Stimulated activated CD4-positive, alpha-beta T cell treated with anti-CD3 and anti-CD28 coated beads, Interleukin-4, amount 100 ng/mL, for 48 hours (primary cell): ENCODE results near the gene GMDS.

Experiments used
- DNase-seq, 2 donors: peaks; one replicate each; pipeline ENCODE4 v3.0.0-alpha.2; 2020; ENCODE audit warnings: low read depth in 2 of 2

The GMDS gene

GRCh38 chr6:2099870-2100269, 145.5 kb downstream of the GMDS start:
- no peak for DNase-seq

DNA sequence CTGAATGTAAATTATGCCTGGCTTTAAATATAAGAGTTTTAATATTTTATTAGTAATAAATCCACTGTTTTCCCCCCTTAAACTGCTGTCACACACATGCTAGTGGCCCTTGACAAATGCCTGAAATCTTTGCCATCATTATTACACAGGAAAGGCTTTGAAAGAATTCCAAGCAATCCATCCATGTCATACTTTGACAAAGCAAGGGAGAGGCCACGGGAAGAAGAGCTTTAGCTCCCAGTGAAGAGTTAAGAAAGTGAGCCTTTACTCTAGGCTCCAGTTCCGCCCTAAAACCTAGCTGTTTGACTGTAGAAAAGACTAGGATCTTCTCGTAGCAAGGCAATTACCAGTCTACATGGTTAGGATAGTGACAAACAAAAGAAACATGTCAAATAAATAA, 147.9 kb downstream of the GMDS start:
- DNase-seq = no peak

DNA sequence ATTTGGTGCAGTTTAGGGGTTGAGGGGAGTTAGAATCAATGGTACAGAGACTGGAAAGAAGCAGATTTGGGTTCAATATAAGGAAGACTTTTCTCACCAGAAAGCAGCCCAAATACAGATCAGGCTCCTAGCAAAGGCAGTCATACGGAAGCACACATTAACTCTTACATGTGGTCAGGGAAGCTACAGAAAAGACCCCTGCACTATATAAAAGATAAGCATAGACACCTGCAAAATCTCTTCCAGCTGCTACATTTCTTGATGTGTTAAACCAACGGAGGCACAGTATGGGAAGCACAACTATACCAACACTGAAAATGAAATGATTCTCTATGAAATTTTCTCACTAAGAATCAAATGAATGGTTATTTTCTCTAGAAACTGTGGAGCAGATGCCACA, 150.8 kb downstream of the GMDS start:
- no peak for DNase-seq

DNA sequence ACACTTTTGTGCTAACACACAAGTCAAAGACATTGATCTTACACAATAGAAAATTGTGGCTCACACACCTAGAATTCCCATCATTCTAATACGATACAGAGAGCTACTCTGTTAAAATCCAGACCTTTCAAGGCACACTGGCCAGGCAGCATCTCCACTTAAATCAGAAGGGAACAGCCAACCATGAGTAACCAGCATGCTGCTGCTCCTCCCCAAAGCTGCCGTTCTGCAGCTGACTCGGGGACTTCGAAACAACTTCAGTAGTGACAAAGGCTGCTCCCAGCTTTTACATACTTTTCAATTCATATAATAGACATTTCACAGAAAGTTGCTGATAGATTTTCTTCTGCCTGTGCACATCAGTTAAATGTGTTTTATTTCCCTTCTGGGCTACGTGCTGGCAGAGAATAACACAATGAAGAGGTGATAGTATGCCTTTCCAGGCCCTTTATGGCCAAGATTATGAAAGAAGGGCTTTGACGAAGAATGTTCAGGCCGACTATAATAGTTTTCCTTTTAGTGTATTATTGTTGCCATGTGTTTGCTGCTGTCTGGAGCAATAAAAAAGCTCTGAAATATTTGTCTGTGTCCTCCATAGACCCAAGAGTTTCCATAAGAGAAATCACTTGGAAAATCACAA, 159.0 kb downstream of the GMDS start:
- no peak for DNase-seq

DNA sequence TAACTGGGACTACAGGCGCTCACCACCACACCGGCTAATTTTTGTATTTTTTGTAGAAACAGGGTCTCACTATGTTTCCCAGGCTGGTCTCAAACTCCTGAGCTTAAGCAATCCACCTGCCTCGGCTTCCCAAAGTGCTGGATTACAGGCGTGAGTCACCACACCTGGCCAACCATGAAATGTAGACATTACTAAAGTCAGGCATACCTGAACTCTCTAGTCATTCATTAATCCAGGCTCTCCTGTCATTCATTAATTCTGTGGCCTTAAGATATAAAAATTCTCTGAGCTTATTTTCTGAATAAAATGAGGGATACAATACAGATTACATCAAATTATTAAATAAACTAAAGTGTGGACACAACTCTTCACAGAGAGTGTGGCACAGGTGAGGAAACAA, 159.7 kb downstream of the GMDS start:
- DNase-seq = no peak

- DNase-seq = peak in 1 of 2 donors; percentile 7
These were observed 164.0 kb downstream of the GMDS start for GRCh38 chr6:2081155-2082138.

DNA sequence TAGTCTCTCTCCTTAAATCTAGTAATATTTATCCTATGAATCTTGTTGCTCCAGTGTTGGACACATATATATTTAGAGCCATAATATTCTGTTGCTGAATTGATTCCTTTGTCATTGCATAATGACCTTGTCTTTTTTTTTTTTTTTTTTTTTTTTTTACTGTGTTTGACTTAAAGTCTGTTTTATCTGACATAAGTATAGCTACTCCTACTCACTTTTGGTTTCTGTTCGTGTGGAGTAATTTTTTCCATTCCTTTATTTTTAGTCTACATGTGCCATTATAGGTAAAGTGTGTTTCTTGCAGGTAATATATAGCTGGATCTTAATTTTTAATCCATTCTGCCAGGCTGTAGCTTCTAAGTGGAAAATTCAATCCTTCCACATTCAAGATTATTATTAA, 166.5 kb downstream of the GMDS start:
- no peak for DNase-seq

- no peak for DNase-seq
These were observed 167.6 kb downstream of the GMDS start for GRCh38 chr6:2077826-2078225.

DNA sequence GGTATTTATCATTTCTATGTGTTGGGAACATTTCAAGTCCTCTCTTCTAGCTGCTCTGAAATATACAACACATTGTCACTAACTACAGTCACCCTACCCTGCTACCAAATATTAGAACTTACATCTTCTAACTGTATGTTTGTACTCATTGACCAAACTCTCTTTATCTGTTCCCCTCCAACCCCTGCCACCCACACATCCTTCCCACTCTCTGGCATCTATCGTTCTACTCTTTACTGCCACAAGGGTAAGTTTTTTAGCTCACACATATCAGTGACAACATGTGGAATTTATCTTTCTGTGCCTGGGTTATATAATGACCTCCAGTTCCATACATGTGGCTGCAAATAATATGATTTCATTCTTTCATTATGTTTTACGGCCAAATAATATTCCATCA, 171.9 kb downstream of the GMDS start:
- DNase-seq = no peak

DNA sequence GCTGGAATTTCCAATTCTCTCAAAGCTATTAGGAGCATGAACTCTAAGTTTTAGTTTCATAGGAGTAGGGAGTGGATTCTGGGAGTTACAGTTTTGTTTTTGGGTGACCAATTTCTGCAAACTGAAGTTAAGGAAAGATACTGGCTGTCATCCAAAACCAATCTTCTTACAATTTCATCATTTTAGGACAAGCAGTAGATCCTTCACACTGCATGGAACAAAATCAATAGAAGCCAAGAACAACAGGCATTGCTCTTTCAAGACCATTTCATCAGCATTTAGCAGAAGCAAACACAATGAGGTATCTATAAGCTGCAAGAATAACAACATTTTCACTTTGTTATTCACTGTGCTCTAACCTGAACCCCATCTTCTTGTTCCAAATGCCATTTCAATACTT, 173.0 kb downstream of the GMDS start:
- DNase-seq = no peak

- DNase-seq = no peak
These were observed 181.9 kb downstream of the GMDS start for GRCh38 chr6:2063547-2063946.

DNA sequence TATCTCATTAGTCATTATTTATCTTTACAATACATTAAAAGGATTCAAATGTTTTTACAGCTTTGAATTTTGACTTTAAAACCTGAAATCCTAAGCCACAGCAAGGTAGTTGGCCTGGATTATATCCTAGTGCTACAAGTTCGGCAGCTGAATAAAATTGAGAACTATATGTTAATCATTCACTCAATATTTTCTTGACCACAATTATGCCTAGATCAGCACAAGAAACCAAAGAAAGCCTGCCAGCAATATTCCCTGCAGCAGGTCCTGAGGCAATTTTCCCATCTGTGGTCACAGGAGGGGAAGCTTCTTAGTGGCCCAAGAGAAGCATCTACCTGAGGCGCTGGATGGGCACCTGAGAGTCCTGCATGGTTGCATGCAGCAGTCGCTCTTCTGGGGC, 183.5 kb downstream of the GMDS start:
- DNase-seq = no peak

DNA sequence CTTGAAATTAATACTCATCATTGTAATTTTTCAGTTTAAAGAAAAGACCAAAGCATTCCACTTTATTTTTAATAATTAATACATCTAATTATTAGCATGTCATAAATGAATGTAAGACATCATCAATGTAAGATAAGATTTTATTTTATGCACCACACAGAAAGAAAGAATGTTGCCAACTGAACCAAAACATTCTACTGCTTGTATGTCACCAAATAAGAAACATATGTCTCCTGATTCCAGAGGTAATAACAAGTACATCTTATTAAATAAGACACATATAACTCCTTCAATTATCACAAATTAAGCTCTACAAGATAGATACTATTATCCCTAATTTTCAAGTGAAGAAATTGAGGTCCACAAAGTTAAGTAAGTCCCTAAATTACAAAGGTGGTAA, 189.5 kb downstream of the GMDS start:
- no peak for DNase-seq

- DNase-seq = no peak
These were observed 190.3 kb downstream of the GMDS start for GRCh38 chr6:2055143-2055542.

- no peak for DNase-seq
These were observed 190.8 kb downstream of the GMDS start for GRCh38 chr6:2054516-2055067.

DNA sequence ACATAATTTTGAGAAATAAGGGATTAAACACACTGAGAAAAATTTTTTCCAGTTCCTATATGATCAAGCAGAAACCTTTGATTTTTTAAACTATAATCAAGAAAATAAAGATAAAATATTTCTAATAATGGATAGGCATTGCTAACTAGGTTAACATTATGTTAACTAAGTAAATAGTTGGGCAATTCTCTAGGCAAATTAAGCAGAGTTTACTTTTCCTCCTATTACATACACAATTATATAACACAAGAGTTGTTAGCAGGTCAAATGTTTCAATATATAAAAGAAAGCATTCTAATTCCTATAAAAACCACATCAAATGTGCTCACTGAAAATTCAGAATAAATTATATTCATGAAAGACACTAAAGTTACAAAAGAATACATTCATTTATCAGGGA, 191.7 kb downstream of the GMDS start:
- DNase-seq = no peak

GRCh38 chr6:2047855-2048254, 197.6 kb downstream of the GMDS start:
- no peak for DNase-seq

DNA sequence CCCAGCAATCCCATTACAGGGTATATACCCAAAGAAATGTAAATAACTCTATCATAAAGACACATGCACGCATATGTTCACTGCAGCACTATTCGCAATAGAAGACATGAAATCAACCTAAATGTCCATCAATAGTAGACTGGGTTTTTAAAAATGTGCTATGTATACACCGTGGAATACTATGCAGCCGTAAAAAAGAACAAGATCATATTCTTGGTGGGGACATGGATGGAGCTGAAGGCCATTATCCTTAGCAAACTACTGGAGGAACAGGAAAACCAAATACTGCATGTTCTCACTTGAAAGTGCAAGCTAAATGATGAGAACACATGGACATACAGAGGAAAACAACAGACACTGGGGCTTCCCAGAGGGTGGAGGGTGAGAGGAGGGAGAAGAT, 201.2 kb downstream of the GMDS start:
- no peak for DNase-seq

GRCh38 chr6:2042956-2043648, 202.3 kb downstream of the GMDS start:
- no peak for DNase-seq

DNA sequence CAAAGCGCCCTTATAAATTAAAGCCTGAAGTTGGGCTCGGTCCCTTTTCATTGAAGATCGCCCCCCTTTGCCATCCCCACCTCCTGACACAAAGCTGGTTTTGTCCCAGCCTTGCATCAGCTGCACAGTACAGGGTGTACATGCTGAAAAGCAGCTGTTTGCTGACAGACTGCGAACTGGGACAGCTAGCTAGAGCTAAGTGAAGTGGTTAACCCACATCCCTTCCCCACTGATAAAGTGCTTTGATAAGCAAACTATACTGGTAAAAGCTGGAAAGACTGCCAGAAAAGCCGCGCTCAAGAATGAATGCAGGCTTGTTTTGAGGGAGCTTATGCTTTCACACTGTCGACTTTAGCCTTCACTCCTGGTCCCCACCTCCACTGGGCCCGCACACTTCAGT, 207.3 kb downstream of the GMDS start:
- no peak for DNase-seq

DNA sequence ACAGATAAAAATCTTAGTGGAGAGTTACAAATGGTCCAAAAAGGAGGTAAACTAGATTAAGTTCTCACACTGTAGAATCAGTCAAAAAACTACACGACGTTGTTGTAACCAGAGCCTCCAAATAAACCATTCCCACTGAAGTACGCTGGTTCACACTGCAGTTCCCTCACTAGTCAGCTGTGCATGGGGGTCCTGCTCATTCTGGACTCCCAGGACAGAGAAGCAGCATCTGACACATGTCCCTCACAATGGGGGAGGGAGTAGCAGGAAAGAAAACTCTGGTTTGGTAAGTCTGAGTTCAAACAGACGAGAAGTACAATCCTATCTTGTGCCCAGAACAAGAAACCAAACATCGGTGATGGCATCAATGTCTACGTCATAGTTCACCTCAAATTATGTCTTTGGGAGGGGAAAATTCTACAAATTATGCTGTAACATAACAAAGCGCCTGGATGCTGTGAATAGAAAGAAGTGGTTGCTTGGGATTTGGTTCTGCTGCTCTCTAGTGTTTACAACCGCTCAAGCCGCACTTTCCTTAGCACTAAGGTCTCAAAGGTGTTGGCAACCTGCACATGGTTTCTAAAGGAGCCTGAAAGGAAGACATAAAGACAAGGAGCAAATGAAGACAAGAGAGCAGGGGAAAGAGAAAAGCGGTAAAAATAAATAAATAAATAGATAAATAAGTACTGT, 208.0 kb downstream of the GMDS start:
- no peak for DNase-seq

GRCh38 chr6:2036710-2037023, 208.7 kb downstream of the GMDS start:
- no peak for DNase-seq
